ENCODE results near the gene SPTBN1.

GRCh38 chr2:54531558-54531957 is 75.4 kb downstream of the SPTBN1 start:
- TF ChIP-seq USF2 (CRISPR knock-in tag; IDR thresholded peaks at IDR 0.05) (no peak), POLR2A (conservative IDR thresholded peaks at IDR 0.05) (no peak), SMARCA5 (IDR thresholded peaks at IDR 0.05) (no peak), ZNF212 (CRISPR knock-in tag; IDR thresholded peaks at IDR 0.05) (no peak)
- TF ChIP-seq, protein P1, sequence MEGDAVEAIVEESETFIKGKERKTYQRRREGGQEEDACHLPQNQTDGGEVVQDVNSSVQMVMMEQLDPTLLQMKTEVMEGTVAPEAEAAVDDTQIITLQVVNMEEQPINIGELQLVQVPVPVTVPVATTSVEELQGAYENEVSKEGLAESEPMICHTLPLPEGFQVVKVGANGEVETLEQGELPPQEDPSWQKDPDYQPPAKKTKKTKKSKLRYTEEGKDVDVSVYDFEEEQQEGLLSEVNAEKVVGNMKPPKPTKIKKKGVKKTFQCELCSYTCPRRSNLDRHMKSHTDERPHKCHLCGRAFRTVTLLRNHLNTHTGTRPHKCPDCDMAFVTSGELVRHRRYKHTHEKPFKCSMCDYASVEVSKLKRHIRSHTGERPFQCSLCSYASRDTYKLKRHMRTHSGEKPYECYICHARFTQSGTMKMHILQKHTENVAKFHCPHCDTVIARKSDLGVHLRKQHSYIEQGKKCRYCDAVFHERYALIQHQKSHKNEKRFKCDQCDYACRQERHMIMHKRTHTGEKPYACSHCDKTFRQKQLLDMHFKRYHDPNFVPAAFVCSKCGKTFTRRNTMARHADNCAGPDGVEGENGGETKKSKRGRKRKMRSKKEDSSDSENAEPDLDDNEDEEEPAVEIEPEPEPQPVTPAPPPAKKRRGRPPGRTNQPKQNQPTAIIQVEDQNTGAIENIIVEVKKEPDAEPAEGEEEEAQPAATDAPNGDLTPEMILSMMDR (IDR thresholded peaks at IDR 0.05 in 2 of 3, conservative IDR thresholded peaks at IDR 0.05 in 1 of 3; ENCODE audit: insufficient read depth in 2 of 3, low read depth in 1 of 3, low read length in 3 of 3) = no peak

Data from K562 (cell line).